Neural crest cell (in vitro differentiated cells): ENCODE data around the gene CTCF. TPM values are rescaled to one million over a fixed set of nuclear protein-coding genes. Genes with fewer than 3 reads are reported as not detected.

ENCODE experiments used
- DNase-seq: peaks from one replicate; pipeline ENCODE4 v3.0.0; 2021; ENCODE audit warnings: low read depth, mixed read lengths, low spot score
- H3K27ac Mint-ChIP-seq: one replicate; pipeline ENCODE4 v1.8.0; 2021; ENCODE audit warnings: mild to moderate bottlenecking, mixed read lengths; ENCODE audit not compliant: unreplicated experiment
- H3K27me3 Mint-ChIP-seq: 2 replicates; pipeline ENCODE4 v1.8.0; 2021; ENCODE audit warnings: low read depth, mild to moderate bottlenecking, mixed read lengths
- H3K36me3 Mint-ChIP-seq: 2 replicates; pipeline ENCODE4 v1.8.0; 2021; ENCODE audit warnings: low read depth, mild to moderate bottlenecking, mixed read lengths
- H3K4me1 Mint-ChIP-seq: 2 replicates; pipeline ENCODE4 v1.8.0; 2021; ENCODE audit warnings: mixed read lengths
- H3K4me3 Mint-ChIP-seq: one replicate; pipeline ENCODE4 v1.8.0; 2021; ENCODE audit warnings: mild to moderate bottlenecking, mixed read lengths
- H3K9me3 Mint-ChIP-seq: 2 replicates; pipeline ENCODE4 v1.8.0; 2021; ENCODE audit warnings: mixed read lengths
- CTCF ChIP-seq: fragments of 200-600 bp; sonication (generic); conservative IDR thresholded peaks from 2 replicates; pipeline ENCODE4 v1.5.0; 2021; ENCODE audit warnings: antibody characterized with exemption, mild to moderate bottlenecking
- total RNA-seq: library from RNA; stranded (reverse); gene quantifications from 2 replicates; pipeline ENCODE4 v1.2.1, GENCODE V29; 2021

The CTCF gene
- total RNA-seq, 1 donor from 2014 or later, result 78.8 TPM

- peaks cover 10% of the 10 kb centered on the region for H3K36me3 Mint-ChIP-seq
- peaks cover 21% of the 10 kb centered on the region for H3K4me1 Mint-ChIP-seq
- peaks cover 18% of the 10 kb centered on the region for H3K27me3 Mint-ChIP-seq
- no peak for TF ChIP-seq CTCF
- no peak overlapping the region for H3K27ac Mint-ChIP-seq
- no peaks in the 10 kb centered on the region for H3K9me3 Mint-ChIP-seq
- DNase-seq, result no peak
- peak overlapping the region; percentile 60 for H3K4me3 Mint-ChIP-seq
Observed at GRCh38 chr16:67541391-67542263, 20.7 kb upstream of the CTCF start.

- peaks cover 15% of the 10 kb centered on the region for H3K27me3 Mint-ChIP-seq
- no peak overlapping the region for H3K27ac Mint-ChIP-seq
- TF ChIP-seq CTCF, result no peak
- peaks cover 10% of the 10 kb centered on the region for H3K36me3 Mint-ChIP-seq
- no peaks in the 10 kb centered on the region for H3K9me3 Mint-ChIP-seq
- peaks cover 14% of the 10 kb centered on the region for H3K4me1 Mint-ChIP-seq
- H3K4me3 Mint-ChIP-seq, result peak overlapping the region; percentile 60
- no peak for DNase-seq
Observed at GRCh38 chr16:67542464-67542863, 19.9 kb upstream of the CTCF start.

GRCh38 chr16:67543036-67543435, 19.3 kb upstream of the CTCF start:
- TF ChIP-seq CTCF, result no peak
- H3K4me3 Mint-ChIP-seq, result no peak overlapping the region
- H3K27me3 Mint-ChIP-seq, result peaks cover 15% of the 10 kb centered on the region
- H3K27ac Mint-ChIP-seq, result no peak overlapping the region
- H3K9me3 Mint-ChIP-seq, result no peaks in the 10 kb centered on the region
- H3K4me1 Mint-ChIP-seq, result peaks cover 14% of the 10 kb centered on the region
- no peak for DNase-seq
- H3K36me3 Mint-ChIP-seq, result peaks cover 10% of the 10 kb centered on the region

GRCh38 chr16:67543582-67543981, 18.7 kb upstream of the CTCF start:
- H3K27me3 Mint-ChIP-seq, result peaks cover 15% of the 10 kb centered on the region
- H3K4me1 Mint-ChIP-seq, result peaks cover 14% of the 10 kb centered on the region
- no peak for DNase-seq
- no peaks in the 10 kb centered on the region for H3K9me3 Mint-ChIP-seq
- peaks cover 10% of the 10 kb centered on the region for H3K36me3 Mint-ChIP-seq
- H3K27ac Mint-ChIP-seq, result no peak overlapping the region
- peak overlapping the region; percentile 41 for H3K4me3 Mint-ChIP-seq
- no peak for TF ChIP-seq CTCF

- no peak for TF ChIP-seq CTCF
- Mint-ChIP-seq H3K27me3 (peaks cover 8% of the 10 kb centered on the region), H3K27ac (no peak overlapping the region), H3K4me3 (peak overlapping the region; percentile 61), H3K36me3 (peaks cover 10% of the 10 kb centered on the region), H3K9me3 (no peaks in the 10 kb centered on the region), H3K4me1 (peaks cover 6% of the 10 kb centered on the region)
- no peak for DNase-seq
Observed at GRCh38 chr16:67544329-67544841, 17.9 kb upstream of the CTCF start.
